HG03066 (cell line): Measurements from ENCODE around the gene ARPIN.
"Not testable (repeated sequence)": the region's sequence is repeated elsewhere in the genome, so short reads cannot be mapped to it uniquely, and the experiment has no call there.

Experiments used
- ATAC-seq: cut with Tn5 transposase; IDR thresholded peaks from one replicate; pipeline ENCODE4 v1.9.1; 2021; ENCODE audit warnings: low read depth; ENCODE audit not compliant: unreplicated experiment

The ARPIN gene

DNA sequence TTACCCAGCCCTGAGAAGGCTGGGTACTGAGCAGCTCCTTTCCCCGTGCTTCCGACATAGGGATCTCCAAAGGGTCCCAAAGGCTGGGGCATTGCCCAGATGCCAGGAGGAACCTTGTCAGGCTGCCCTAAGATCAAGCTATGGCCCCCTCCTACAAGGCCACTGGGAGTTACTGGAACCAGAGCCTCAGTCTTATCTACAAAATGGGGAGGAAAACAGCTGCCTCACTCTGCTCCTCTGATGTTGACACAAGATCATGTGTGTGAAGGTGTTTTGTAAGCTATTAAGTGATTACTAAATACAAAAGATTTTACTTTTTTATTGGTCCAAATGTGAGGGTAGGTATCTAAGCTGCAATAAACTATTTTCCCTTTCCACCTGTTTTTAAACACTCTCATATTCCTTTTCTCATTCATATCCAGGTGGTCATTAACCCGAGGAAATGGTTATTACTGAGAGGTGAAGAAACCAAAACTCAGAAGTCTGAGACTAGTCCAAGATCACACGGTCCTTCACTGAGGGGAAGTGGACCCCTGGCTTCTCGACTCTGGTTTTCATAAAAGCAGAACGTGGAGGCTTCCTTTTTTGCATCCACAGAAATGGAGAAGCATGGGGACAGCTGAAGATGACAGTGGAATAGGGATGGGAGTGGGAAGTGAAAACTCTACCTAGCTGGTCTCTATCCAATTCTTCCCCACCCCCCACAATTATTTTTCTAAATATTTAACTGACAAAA is 1.7 kb downstream of the ARPIN start:
- ATAC-seq: no peak

DNA sequence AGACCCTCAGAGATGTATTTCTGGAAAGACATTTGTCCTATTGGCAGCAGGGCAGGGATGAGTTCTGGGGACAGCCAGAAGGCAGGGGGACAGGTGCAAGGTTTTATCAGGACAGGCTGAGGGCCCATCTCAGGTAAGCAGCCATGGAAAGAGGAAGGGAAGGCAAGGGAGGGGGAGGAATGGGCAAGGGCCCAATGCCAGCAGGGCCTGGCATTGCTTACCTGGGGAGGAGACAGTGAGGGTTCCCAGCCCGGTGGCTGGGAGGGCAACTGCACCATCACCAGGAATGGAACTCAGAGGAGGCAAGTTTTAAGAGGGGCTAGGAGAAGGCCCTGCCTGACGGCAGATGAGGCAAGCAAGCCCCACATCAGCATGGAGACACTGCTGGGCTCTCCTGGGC is 3.1 kb downstream of the ARPIN start:
- no peak for ATAC-seq

GRCh38 chr15:89908226-89908625 is 4.5 kb downstream of the ARPIN start:
- no peak for ATAC-seq

GRCh38 chr15:89907289-89907688 is 5.5 kb downstream of the ARPIN start:
- no peak for ATAC-seq

DNA sequence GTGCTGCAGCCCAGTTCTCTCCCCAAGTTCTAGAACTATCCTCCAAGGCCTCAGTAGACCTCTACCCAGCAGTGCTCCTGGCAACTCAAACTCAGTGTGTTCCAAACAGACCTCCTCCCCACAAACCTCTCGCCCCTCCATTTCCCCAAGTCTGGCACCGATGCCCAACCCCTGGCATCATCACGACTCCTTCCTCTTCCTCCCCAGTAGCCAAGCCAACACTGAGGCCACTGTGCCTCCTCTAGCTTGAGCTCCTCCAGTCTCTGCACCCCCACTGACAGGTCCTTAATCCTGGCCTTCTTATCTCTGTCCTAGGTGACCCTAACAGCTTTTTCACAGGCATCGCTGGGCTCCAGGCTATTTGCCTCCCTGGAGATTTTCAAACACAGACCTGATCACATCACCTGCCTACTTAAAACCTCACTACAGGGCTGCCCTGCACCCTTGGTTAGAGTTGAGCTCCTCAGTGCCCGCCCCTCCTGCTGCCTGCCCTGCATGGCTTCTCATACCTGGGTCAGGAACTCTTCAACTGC is 6.8 kb downstream of the ARPIN start:
- no peak for ATAC-seq

- no peak for ATAC-seq
Observed at GRCh38 chr15:89904519-89904918, 8.2 kb downstream of the ARPIN start.

- ATAC-seq: no peak
Observed at GRCh38 chr15:89903858-89904130, 9.0 kb downstream of the ARPIN start.

DNA sequence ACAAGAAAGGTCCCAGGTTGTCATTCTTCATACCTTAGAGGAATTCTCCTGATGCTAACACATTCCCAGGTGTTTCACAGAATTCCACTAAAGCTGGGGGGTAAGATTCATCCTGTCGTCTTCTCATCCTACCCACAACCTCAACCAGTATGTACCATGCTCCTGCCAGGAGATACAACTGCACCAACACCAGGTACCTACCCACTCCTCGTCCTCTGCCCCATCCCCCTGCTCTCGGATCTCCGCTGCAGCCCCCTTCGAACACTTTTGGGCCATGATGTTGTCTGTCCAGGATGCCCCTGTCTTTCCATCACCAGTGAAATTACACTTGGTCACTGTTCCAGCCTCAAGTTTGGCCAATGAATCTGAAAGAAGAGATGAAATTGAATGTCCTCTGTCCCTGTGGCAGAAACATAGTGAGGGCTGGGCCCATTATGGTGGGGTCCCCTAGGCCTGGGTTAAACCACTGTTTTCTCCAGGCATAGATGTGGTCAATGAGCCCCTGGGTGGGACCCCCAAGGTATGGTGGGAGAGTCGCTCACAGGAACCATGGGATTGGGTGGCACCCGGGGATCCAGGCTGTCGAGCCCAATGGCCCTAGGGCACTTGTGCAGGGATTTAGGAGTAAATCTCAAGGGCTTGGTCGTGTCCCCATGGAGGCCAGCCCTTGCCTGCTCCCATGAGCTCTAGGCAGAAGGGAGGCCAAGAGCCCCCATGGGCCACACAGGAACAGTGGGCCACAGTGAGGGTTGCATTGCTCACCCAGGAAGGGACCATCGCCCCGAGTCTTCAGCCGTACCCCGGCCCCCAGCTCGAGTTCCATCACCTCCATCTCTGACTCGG is 9.5 kb downstream of the ARPIN start:
- ATAC-seq: no peak

DNA sequence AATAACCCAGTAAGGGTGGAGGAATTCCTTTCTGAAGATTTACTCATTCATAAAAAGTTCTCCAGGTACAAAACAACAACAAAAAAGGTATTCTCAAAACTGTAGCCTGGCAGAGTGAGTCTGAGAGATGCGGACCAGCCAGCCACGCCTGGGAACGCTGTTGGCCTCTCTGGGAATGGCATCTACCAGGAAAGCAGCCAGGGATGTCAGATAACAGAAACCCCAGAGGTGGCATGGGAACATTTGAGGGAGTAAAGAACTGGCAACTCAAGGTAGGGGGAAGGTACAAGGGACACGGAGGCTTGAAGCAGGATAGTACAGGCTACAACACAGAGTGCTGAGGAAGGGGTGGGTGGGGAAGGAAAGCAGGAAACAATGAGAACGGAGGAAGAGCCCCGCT is 11.9 kb downstream of the ARPIN start:
- ATAC-seq: no peak

DNA sequence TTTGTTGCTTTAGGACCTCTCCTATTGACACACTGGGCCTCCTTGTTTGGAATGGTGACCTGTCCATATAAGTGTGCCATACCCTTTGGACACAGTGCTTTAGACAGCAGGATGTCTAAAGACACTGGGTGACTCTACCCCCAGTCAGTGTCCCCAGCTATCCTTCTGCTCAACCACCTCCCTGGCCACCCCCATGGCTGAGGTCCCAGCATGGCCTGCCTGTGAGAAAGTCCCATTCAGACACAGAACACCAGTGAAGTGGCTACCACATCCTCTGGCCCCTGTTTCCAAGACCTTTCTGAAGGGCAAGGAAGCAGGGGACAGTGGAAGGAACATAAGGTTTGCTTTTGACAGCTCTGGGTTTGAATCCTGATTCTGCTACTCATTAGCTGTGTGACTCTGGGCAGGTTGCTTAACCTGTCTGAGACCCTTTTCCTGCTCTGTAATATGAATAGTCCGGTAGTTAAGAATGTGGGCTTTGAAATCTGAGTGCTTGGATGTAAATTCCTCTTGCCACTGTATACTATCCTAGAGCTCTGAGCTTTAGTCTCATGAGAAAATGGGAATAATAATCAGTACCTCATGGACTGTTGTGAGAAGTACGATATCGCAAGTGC is 12.7 kb downstream of the ARPIN start:
- ATAC-seq: no peak

- no peak for ATAC-seq
Observed at GRCh38 chr15:89899295-89899945, 13.3 kb downstream of the ARPIN start.

DNA sequence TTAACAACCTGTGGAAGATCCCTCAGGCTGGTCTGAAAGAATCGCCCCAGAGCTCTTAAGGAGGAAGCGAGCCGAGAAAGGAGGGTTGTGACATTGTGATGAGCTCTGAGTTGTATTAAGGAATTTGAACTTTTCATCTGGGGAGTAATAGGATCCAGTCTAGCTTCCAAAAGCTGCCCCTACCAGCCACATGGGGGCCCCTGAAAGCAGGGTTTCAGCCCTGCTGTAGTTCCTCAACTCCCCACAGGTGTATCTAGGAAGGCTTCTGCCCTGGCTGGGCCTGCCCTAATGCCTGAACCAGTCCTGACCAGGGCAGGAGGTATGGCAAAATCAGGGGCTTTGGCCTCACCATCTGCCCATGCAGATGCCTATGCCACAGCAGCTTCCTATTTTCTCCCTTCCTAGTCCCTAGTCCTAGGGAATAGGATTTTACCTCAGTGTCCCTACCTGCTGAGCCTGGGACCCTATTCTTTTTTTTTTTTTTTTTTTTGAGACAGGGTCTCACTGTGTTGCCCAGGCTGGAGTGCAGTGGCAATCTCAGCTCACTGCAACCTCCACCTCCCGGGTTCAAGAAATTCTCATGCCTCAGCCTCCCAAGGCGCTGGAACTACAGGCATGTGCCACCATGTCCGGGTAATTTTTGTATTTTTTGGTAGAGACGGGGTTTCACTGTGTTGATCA is 14.0 kb downstream of the ARPIN start:
- ATAC-seq: no peak

GRCh38 chr15:89898146-89898545 is 14.6 kb downstream of the ARPIN start:
- ATAC-seq: no peak

- ATAC-seq: peak; percentile 91
Observed at GRCh38 chr15:89893696-89894447, 18.9 kb downstream of the ARPIN start, which contains the start of gene AP3S2. AP3S2 (minus strand) TSS chr15:89893994; CDS start chr15:89893949, 45 bp downstream.

GRCh38 chr15:89893027-89893426 is 19.7 kb downstream of the ARPIN start:
- ATAC-seq: no peak

DNA sequence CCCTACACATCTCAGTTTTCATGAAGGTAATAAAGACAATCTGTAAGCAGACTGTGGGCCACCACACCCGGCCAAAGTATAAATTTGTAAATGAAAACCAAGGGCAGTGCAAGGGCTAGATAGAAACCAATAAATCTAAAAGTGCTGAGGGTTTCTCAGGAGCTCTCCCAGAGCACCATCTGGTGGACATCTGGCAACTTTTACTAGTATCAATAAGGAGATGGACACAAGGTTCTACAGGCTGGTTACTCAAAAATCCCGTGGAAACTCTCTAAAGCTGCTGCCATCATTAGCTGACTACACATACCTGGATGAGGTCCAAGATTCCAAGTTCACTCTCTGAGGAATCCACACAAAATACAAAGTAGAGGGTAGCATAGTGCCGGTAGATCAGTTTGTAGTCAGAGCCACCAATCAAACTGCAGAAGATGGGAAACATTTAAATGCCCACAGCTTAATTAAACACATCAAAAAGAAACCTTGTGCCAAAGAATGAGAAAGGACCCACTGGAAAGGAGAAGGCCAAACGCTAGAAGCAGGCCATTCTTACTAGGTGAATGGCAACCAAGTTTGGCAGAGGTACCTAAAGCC is 24.4 kb downstream of the ARPIN start:
- no peak for ATAC-seq

DNA sequence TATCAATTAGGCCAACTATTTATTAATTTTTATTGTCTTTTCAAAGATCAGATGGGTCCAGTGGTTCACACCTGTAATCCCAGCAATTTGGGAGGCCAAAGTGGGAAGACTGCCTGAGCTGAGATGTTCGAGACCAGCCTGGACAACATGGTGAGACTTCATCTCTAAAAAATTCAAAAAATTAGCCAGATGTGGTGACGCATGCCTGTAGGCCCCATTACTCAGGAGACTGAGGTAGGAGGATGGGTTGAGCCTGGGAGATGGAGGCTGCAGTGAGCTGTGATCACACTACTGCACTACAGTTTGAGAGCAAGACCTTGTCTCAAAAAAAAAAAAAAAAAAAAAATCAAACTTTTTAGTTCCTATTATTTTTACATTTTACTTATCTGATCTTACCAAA is 27.1 kb downstream of the ARPIN start:
- no peak for ATAC-seq

- ATAC-seq: not testable (repeated sequence)
Observed at GRCh38 chr15:89885179-89885578, 27.6 kb downstream of the ARPIN start.

DNA sequence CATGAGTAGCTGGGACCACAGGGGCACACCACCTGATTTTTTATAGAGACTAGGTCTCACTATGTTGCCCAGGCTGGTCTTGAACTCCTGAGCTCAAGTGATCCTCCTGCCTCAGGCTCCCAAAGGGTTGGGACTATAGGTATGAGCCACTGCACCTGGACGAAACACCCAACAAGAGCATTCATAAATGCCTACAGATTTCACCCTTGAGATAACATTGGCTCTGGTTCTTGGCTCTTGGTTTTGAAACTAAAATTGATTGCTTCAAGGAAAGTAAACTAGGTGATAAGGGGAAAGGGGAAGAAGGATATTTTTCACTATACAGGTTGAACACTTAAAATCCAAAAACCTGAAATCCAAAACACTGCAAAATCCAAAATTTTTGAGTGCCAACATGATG is 29.2 kb downstream of the ARPIN start:
- no peak for ATAC-seq
